ENCODE measurements around the gene SYNGR2.
A peak's percentile ranks its signal among the peaks of the same experiment; 100 is the strongest.

SYNGR2 gene
- 52.1 to 85.5 reads per million in 2 donors for total RNA-seq

GRCh38 chr17:78168242-78168902 is at the start of gene SYNGR2:
SYNGR2 (plus strand) TSS chr17:78168581; CDS start chr17:78168617, 36 bp downstream.
- peak; percentile 73 for DNase-seq

- no peak for DNase-seq
Measured at GRCh38 chr17:78118801-78119241, 49.6 kb upstream of the SYNGR2 start.

DNA sequence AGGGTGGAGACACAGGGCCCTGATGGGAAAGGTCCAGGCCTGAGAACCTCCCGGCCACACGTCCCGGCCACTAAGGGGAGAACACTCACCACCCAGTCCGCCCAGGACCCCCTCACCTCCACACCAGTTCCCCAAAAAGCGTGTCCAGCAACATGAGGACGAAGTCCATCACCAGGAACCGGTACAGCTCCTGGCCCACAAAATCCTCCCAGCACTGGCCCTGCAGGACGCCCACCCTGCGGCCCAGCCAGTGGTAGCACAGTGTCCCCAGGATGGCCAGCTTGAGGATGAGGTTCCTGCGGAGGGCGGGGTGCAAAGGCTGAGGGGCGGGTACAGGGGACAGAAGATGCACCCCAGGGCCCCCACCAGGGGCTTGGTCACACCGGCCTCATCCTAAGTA is 47.8 kb upstream of the SYNGR2 start:
- no peak for DNase-seq

DNA sequence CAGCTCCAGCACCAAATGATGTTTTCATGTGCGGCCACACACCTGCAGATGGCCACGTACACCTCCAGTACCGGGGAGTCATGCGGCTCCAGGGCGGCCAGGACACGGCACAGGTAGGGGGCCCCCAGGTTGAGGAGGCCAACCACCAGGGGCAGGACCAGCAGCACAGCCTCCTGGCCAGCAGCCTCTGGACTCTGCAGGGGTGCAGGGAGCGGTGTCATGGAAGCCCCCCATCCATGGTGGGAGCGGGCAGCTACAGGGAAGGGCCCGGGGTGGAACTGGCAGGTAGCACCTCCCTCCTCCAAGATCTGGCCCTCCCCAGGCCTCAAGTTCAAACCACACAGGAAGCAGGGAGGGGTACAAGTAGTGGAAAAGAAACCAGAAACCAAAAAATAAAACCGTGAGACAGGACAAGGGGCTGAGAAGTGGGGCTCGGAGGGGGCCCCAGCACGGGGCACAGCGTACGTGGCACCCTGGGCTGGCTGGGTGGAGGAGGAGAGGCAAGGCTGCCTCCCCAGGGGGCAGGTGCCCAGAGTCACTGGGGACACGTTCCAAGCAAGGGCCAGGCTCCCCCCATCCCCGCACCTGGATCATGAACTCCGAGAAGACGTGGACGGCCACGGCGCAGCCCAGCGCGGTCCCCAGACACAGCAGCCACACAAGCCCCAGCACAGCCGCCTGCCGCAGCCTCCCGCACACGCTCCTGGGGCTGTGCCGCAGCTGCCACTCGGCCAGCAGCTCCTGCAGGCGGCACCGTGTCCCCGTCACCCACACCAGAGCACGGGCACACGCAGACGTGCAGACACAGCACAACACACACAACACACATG is 47.2 kb upstream of the SYNGR2 start:
- peak; percentile 50 for DNase-seq

GRCh38 chr17:78121801-78122215 is 46.6 kb upstream of the SYNGR2 start:
- no peak for DNase-seq

- DNase-seq = no peak
Measured at GRCh38 chr17:78122216-78122930, 46.0 kb upstream of the SYNGR2 start.

DNA sequence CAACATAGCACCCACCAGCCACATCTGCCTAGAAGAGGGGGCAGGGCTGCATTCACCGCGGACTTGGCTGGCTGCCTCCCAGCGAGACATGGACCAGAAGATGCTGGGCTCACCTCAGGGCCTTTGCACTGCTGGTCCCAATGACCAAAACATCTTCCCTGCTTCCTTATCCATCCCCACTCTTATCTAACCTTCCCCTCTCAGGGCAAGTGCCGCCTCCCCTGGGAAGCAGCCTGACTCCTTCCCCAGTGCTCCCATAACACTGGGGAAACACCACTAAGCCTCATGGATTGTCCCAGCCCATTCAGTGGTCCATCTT is 45.5 kb upstream of the SYNGR2 start:
- DNase-seq = no peak

DNA sequence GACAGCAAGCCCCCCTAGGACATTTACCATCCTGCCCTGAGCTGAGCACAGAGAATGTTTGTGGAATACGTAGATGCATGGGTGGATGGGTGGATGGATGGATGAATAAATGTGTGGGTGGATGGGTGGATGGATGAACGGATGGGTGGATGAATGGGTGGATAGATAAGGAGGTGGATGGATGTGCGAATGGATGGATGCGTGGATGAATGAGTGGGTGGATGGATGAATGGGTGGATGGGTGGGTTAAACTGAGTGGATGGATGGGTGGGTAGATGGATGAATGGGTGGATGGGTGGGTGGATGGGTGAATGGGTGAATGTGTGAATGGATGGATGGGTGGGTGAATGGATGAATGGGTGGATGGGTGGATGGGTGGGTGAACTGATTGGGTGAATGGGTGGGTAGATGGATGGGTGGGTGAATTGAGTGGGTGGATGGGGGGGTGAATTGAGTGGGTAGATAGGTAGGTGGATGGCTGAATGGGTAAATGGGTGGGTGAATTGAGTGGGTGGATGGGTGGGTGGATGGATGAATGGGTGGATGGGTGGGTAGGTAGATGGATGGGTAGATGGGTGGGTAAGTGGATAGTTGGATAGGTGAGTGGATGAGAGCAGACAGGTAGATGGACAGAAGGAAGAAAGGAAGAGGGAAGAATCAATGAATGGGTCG is 45.0 kb upstream of the SYNGR2 start:
- DNase-seq = no peak

DNA sequence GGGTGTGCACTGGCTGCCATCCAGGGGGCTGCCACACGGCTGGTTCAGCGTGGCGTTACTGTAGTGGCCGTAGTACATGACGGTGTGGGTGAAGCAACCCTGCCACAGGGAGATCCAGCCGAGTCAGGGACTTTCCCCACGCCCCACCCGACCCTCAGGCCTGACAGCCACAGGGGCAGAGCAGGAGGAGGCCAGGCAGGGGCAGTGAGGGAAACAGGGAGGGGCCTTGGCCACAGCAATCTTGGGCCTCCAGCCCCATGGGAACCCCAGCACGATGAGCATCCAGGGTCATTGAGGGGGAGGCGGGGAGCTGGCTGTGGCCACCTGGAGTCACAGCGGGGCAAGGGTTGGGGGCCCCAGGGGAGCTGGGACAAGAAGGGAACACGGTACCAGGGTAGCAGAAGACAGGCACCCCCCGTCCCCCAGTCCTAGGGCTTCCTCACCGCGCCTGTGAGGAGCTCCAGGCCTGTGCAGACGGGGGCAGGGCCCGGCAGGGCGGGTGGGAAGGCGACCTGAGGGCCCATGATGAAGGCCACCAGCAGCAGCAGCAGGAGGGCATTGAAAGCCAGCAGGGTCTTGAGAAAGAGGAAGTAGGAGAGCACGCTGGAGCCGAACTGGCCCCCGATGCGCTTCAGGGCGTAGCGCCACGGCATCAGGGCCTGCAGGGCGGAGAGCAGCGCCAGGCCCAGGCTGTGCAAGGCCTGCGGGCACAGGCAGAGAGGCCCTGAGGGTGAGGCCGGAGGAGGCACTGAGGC is 44.1 kb upstream of the SYNGR2 start:
- DNase-seq = no peak

- DNase-seq = no peak
Measured at GRCh38 chr17:78124836-78125137, 43.6 kb upstream of the SYNGR2 start.

GRCh38 chr17:78125138-78125913 is 43.1 kb upstream of the SYNGR2 start:
- no peak for DNase-seq

DNA sequence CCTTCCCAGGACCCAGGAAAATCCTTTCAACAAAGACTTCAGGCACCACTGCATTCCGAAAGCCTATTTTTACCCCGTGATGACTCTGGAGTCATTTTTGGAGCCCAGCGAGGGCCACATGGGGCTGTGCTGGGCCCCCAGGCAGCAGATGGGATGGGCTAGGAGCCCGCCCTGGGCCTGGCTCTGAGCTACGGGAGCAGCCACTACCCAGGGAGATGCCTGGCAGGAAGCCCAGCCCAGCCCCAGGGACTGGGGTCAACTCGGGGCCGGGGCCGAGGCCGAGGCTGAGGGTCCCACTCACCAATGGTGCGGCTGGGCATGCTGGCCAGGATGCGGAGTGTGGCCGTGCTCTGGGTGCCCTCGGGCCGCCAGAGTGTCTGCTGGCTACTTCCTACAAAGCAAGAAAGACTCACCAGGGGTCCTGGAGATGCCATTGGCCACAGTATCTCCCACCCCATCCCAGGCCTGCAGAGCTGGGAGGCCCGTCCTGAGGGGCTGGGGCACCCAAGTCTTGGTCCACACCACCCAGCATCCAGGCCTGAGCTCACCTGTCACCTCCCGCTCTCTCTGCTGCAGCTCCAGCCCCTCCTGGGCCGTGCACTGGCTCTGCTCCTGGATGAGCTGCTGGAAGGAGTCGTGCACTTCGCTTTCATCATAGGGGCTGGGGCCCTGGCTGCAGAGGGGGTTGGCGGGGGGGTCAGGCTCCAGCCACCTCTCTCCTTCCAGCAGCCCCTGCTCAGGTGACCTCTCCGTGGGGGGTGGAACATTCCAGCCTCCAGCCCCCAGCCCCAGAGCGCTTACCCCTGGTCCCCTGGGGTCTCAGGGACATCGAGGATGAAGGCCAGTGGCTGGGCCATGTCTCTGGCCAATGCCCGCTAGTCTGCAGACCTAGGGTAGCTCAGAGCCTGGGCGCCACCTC is 42.1 kb upstream of the SYNGR2 start:
- no peak for DNase-seq

DNA sequence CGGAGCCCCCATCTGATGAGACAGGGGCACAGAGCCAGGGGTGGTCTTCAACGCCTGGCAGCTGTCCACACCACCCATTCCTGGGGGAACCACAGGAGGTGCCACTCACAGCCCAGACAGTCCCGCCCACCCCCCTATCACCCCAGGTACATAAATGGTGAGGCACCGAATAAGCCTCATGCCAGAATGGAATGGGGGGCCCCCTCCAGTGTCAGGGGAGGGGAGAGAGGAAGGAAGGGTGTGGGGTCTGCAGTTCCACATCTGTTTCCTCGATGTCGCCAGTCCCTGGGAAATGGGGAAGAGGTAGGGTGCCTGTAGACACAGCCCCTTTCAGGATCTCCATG is 41.5 kb upstream of the SYNGR2 start:
- no peak for DNase-seq

DNA sequence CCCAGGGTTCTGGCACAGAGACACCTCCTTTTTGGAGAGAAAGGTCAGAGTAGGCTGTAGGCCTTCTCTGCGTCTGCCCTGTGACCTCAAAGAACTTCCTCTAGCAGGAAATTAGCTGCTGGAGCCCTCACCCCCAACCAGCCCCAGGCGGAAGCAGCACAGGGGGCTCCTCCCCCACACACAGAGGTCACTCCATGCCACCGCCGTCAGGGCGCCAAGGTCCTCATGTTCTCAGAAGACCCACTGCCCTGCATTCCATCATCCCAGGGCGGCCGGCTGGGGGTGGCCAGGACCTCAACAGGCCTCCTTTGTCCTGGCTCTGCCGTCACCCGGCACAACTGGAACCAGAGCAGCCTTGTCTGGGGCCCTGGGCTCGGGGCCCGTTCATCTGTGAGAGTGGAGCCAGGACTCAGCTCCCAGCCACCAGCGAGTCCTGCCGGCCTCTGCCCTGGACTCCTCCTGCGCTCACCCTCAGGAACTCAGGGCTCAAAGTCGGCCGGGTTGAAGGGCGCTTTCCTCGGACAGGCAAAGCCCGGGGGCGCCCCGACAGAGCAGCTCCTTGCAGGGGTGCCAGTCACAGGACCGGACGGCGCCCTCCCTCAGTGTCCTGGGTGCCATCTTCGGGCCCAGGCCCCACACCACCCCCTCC is 41.0 kb upstream of the SYNGR2 start:
- DNase-seq = peak; percentile 58

- DNase-seq = no peak
Measured at GRCh38 chr17:78127888-78128550, 40.4 kb upstream of the SYNGR2 start.

- DNase-seq = peak; percentile 58
Measured at GRCh38 chr17:78128551-78129350, 39.6 kb upstream of the SYNGR2 start, which contains the start of gene TMC6. TMC6 (minus strand) TSS chr17:78128755; CDS start chr17:78126832, 1,923 bp downstream.

DNA sequence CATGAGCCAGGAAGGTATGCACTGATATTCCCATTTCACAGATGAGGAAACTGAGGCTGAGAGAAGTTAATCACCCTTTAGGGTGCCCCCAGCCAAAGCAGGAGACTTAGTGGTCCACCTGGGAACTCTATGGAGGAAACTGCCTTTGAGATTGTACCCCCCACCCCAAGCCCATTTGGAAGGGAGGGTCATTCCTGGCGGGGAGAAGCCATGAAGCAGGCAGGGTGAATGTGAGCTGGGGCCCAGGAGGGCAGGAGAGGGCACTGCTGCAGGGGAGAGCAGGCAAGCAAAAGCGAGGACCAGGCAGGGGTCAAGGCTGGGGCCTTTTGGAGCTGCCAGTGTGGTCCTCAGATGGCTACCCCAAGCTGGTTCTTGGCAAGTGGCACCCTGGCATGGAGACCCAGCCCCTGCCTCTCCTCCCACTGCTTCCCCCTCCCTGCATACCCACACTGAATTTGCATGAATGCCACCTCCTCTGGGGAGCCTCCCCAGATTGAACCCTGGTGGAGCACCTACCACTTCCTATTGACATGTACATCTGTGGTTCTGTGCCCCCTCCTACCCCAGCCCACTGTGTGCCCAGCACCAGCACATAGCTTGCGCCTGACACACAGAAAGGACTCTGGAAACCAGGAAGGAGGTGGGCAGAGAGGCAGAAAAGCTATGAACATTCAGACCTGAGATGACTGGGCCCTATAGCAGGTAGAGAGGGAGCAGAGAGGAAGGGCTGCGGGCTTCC is 38.9 kb upstream of the SYNGR2 start:
- no peak for DNase-seq

- no peak for DNase-seq
Measured at GRCh38 chr17:78130090-78130436, 38.3 kb upstream of the SYNGR2 start.
